Spleen (tissue), 11 donors: ENCODE data around the gene HPSE2. TPM values are rescaled to one million over a fixed set of nuclear protein-coding genes. Genes with fewer than 3 reads are reported as not detected.

Experiments used
- DNase-seq: peaks from one replicate; pipeline ENCODE4 v3.0.0-alpha.2; 2020
- H3K27ac ChIP-seq, 8 donors: fragments of 200-600 bp; sonication (generic) in 7 of 8; 1 replicate in 4 of 8; 2 replicates in 4 of 8; pipeline versions ENCODE4 v1.5.0 to v1.8.0; 2016 to 2021; ENCODE audit warnings: inconsistent platforms in 4 of 8, mild to moderate bottlenecking in 4 of 8, moderate library complexity in 1 of 8
- H3K27me3 ChIP-seq, 7 donors: fragments of 200-600 bp; sonication (generic) in 6 of 7; replicated peaks in 1 of 7; 1 replicate in 4 of 7; 2 replicates in 3 of 7; pipeline versions ENCODE4 v1.5.0 to v1.8.0; 2016 to 2021; ENCODE audit warnings: inconsistent platforms in 3 of 7, mild to moderate bottlenecking in 1 of 7
- H3K36me3 ChIP-seq, 6 donors: fragments of 200-600 bp; sonication (generic) in 5 of 6; 1 replicate in 4 of 6; 2 replicates in 2 of 6; pipeline versions ENCODE4 v1.5.0 to v1.8.0; 2016 to 2021; ENCODE audit warnings: inconsistent platforms in 2 of 6
- H3K4me1 ChIP-seq, 6 donors: fragments of 200-600 bp; sonication (generic) in 5 of 6; 1 replicate in 3 of 6; 2 replicates in 3 of 6; pipeline versions ENCODE4 v1.5.0 to v1.8.0; 2016 to 2021; ENCODE audit warnings: inconsistent platforms in 3 of 6
- H3K4me3 ChIP-seq, 8 donors: fragments of 200-600 bp; sonication (generic) in 7 of 8; 1 replicate in 4 of 8; 2 replicates in 4 of 8; pipeline versions ENCODE4 v1.5.0 to v1.8.0; 2016 to 2021; ENCODE audit warnings: inconsistent platforms in 4 of 8, mild to moderate bottlenecking in 4 of 8, moderate library complexity in 2 of 8
- H3K9me3 ChIP-seq, 8 donors: fragments of 200-600 bp; sonication (generic) in 7 of 8; 1 replicate in 4 of 8; 2 replicates in 4 of 8; pipeline versions ENCODE4 v1.5.0 to v1.8.0; 2016 to 2021; ENCODE audit warnings: inconsistent platforms in 4 of 8
- CTCF ChIP-seq, 11 experiments: fragments of 200-600 bp in 7 of 11; fragments of 450-650 bp in 4 of 11; sonication (generic) in 4 of 11; IDR thresholded peaks in 8 of 11; conservative IDR thresholded peaks in 3 of 11; 1 replicate in 7 of 11; 2 replicates in 4 of 11; pipeline versions ENCODE4 v1.4.0 to v1.8.0; 2016 to 2021; ENCODE audit warnings: antibody characterized with exemption in 11 of 11, inconsistent platforms in 4 of 11, mild to moderate bottlenecking in 1 of 11
- POLR2A ChIP-seq, 3 donors: fragments of 450-650 bp; IDR thresholded peaks; one replicate each; pipeline ENCODE4 v1.5.1; 2017; ENCODE audit warnings: antibody characterized with exemption in 3 of 3, mild to moderate bottlenecking in 1 of 3
- POLR2AphosphoS5 ChIP-seq, 3 donors: sonication (generic); formaldehyde crosslinking; IDR thresholded peaks; one replicate each; pipeline ENCODE4 v1.5.1; 2017; ENCODE audit warnings: antibody characterized with exemption in 3 of 3
- WGBS, 5 donors: extraction: QIAGEN DNeasy Blood & Tissue Kit in 3 of 5; methylation state at CpG; one replicate each; pipeline versions ENCODE4 v1.1.5 to v1.1.7; 2013 to 2018; 5-methylcytosine and 5-hydroxymethylcytosine counted together
- intact Hi-C: fragments of 100-400 bp; cut with DNase I; formaldehyde crosslinking; loops from one replicate; pipeline ENCODE4 v1.15.0; 2023; ENCODE audit warnings: low total_unique reads
- polyA plus RNA-seq, 3 donors: library from polyadenylated mRNA; stranded (reverse); fragments of 200-250 nt; gene quantifications; one replicate each; pipeline ENCODE4 v1.2.1, GENCODE V29; 2013
- total RNA-seq, 7 donors: library from RNA; depleted of rRNA in 3 of 7; stranded (reverse); fragments of >200 nt in 3 of 7; fragmentation: NEBNext Ultra II Directional in 4 of 7; extraction: Animal tissue kit (Norgen Biotek cat#: 25700) in 4 of 7; gene quantifications; one replicate each; pipeline versions ENCODE4 v1.1.0 to v1.2.1, GENCODE V29; 2016 to 2021
- donor health status: healthy with polysubstance abuse.
- donor health status: DM: no; HTN: no; CAD: no; lungs with moderate emphysema.
- donor health status: DM: no; HTN: no; CAD: no.
- donor health status: Bipolar disorder and iron deficiency.
- donor health status: healthy.
- donor health status: DM: no; HTN: no; CAD: no.
- donor health status: DM: yes; HTN: yes; CAD: no.

HPSE2 gene
- total and polyA plus RNA-seq, 10 donors = 0.02 to 0.64 (median 0.03) TPM; not detected in 5

- Histone ChIP-seq H3K4me1 (no peaks in the 10 kb centered on the region), H3K27me3 (no peaks in the 10 kb centered on the region), H3K27ac (no peak overlapping the region), H3K9me3 (peaks cover 0 to 51% (median 26%) of the 10 kb centered on the region in 8 donors), H3K36me3 (no peaks in the 10 kb centered on the region), H3K4me3 (no peak overlapping the region)
- TF ChIP-seq POLR2A (IDR thresholded peaks at IDR 0.05) = no peak
- TF ChIP-seq POLR2AphosphoS5 (IDR thresholded peaks at IDR 0.05) = no peak
- WGBS, 5 donors = 51 to 73% (median 63%) methylated on average over 3 of the region's 3 CpGs
- intact Hi-C loops = no loop called here
- DNase-seq = no peak
Measured at GRCh38 chr10:99125879-99126278, 109.8 kb downstream of the HPSE2 start.

GRCh38 chr10:99124376-99124775, 111.3 kb downstream of the HPSE2 start:
- no peaks in the 10 kb centered on the region for H3K36me3 ChIP-seq
- no peaks in the 10 kb centered on the region for H3K27me3 ChIP-seq
- H3K9me3 ChIP-seq = peaks cover 0 to 51% (median 26%) of the 10 kb centered on the region in 8 donors
- WGBS, 5 donors = 87 to 100% (median 94%) methylated on average over 1 of the region's 1 CpG; no CpG with 5 or more reads in 1 of the 5 donors
- TF ChIP-seq POLR2AphosphoS5 (IDR thresholded peaks at IDR 0.05) (no peak), POLR2A (IDR thresholded peaks at IDR 0.05) (no peak), CTCF (IDR thresholded peaks at IDR 0.05 in 8 of 11, conservative IDR thresholded peaks at IDR 0.05 in 3 of 11) (no peak)
- no peak overlapping the region for H3K27ac ChIP-seq
- intact Hi-C loops = no loop called here
- no peaks in the 10 kb centered on the region for H3K4me1 ChIP-seq
- no peak for DNase-seq
- no peak overlapping the region for H3K4me3 ChIP-seq

GRCh38 chr10:99123851-99124250, 111.8 kb downstream of the HPSE2 start:
- no peak overlapping the region for H3K27ac ChIP-seq
- H3K27me3 ChIP-seq = no peaks in the 10 kb centered on the region
- H3K9me3 ChIP-seq = peaks cover 0 to 51% (median 26%) of the 10 kb centered on the region in 8 donors
- H3K4me1 ChIP-seq = no peaks in the 10 kb centered on the region
- no peak overlapping the region for H3K4me3 ChIP-seq
- intact Hi-C loops = no loop called here
- 80 to 95% (median 85%) methylated on average over 5 of the region's 5 CpGs for WGBS, 5 donors
- no peak for DNase-seq
- H3K36me3 ChIP-seq = no peaks in the 10 kb centered on the region
- no peak for TF ChIP-seq CTCF (IDR thresholded peaks at IDR 0.05 in 8 of 11, conservative IDR thresholded peaks at IDR 0.05 in 3 of 11)
- TF ChIP-seq POLR2A (IDR thresholded peaks at IDR 0.05) = no peak
- no peak for TF ChIP-seq POLR2AphosphoS5 (IDR thresholded peaks at IDR 0.05)

DNA sequence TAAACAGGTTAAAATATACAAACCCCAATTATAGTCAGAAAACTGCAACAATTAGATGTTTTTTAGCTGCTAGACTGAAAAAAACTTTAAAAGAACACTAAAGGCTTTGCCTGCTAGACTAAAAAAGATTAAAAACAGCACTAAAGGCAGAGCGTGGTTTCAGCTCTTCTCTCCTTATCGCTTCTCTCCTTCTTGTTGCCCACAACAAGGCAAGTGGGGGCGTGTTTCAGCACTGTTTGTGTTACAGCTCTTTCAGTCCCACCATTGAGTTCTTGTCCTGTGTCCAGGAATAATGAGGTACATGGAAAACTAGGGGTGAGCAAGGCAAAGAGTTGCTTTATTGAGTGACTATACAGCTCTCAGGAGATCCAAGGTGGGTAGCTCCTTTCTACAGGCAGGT, 112.3 kb downstream of the HPSE2 start:
- intact Hi-C loops = no loop called here
- no peaks in the 10 kb centered on the region for H3K27me3 ChIP-seq
- H3K27ac ChIP-seq = no peak overlapping the region
- H3K4me3 ChIP-seq = no peak overlapping the region
- peaks cover 0 to 48% (median 24%) of the 10 kb centered on the region in 8 donors for H3K9me3 ChIP-seq
- TF ChIP-seq POLR2AphosphoS5 (IDR thresholded peaks at IDR 0.05) = no peak
- no peak for DNase-seq
- H3K36me3 ChIP-seq = no peaks in the 10 kb centered on the region
- 73 to 87% (median 78%) methylated on average over 3 of the region's 3 CpGs for WGBS, 5 donors
- H3K4me1 ChIP-seq = no peaks in the 10 kb centered on the region

GRCh38 chr10:99119258-99119748, 116.3 kb downstream of the HPSE2 start:
- Histone ChIP-seq H3K9me3 (peaks cover 0 to 11% (median 8%) of the 10 kb centered on the region in 8 donors), H3K27ac (no peak overlapping the region), H3K4me1 (no peaks in the 10 kb centered on the region), H3K4me3 (no peak overlapping the region), H3K36me3 (no peaks in the 10 kb centered on the region), H3K27me3 (no peaks in the 10 kb centered on the region)
- TF ChIP-seq POLR2A (IDR thresholded peaks at IDR 0.05) (no peak), POLR2AphosphoS5 (IDR thresholded peaks at IDR 0.05) (no peak), CTCF (IDR thresholded peaks at IDR 0.05 in 8 of 11, conservative IDR thresholded peaks at IDR 0.05 in 3 of 11) (no peak)
- DNase-seq = no peak
- intact Hi-C loops = no loop called here
